Calu3 (cell line): ENCODE measurements around the gene BIRC7. TPM values are rescaled to one million over a fixed set of nuclear protein-coding genes. Genes with fewer than 3 reads are reported as not detected.

ENCODE experiments used
- BruUV-seq: library from RNA; stranded (reverse); fragments of 400-500 nt; replicated peaks from 2 replicates; lab custom pipeline; 2021; lab: Mats Ljungman, UMichigan
- CTCF ChIA-PET: fragments of 300-600 bp; sonication (Branson Sonifier 250); formaldehyde crosslinking; loops from one replicate; lab custom pipeline; 2022; ENCODE audit warnings: antibody characterized with exemption; lab: Charles Lee
- DNase-seq: peaks from one replicate; pipeline ENCODE4 v3.0.0; 2022
- H3K27ac Mint-ChIP-seq: one replicate; pipeline ENCODE4 v1.8.0; 2022; ENCODE audit warnings: mixed read lengths; ENCODE audit not compliant: unreplicated experiment
- H3K27me3 Mint-ChIP-seq: one replicate; pipeline ENCODE4 v1.8.0; 2022; ENCODE audit warnings: mixed read lengths; ENCODE audit not compliant: unreplicated experiment
- H3K36me3 Mint-ChIP-seq: one replicate; pipeline ENCODE4 v1.8.0; 2022; ENCODE audit warnings: mild to moderate bottlenecking, moderate library complexity, mixed read lengths; ENCODE audit not compliant: insufficient read depth, unreplicated experiment
- H3K4me1 Mint-ChIP-seq: one replicate; pipeline ENCODE4 v1.8.0; 2022; ENCODE audit warnings: mild to moderate bottlenecking, low read depth, mixed read lengths; ENCODE audit not compliant: unreplicated experiment
- H3K4me3 Mint-ChIP-seq: one replicate; pipeline ENCODE4 v1.8.0; 2022; ENCODE audit warnings: mild to moderate bottlenecking, low read depth, moderate library complexity, mixed read lengths; ENCODE audit not compliant: unreplicated experiment
- H3K9me3 Mint-ChIP-seq: one replicate; pipeline ENCODE4 v1.8.0; 2022; ENCODE audit warnings: low read depth, mixed read lengths; ENCODE audit not compliant: unreplicated experiment
- intact Hi-C: fragments of 100-400 bp; cut with micrococcal nuclease; formaldehyde crosslinking; loops from one replicate; pipeline ENCODE4 v1.10.0; 2022; ENCODE audit not compliant: unreplicated experiment
- total RNA-seq: library from RNA; stranded (reverse); gene quantifications from 2 replicates; pipeline ENCODE4 v1.2.3, GENCODE V29; 2022
- TF ChIP-seq, protein P1 (sequence below): fragments of 200-600 bp; IDR thresholded peaks from one replicate; pipeline ENCODE4 v1.8.0; 2022; ENCODE audit warnings: antibody characterized with exemption; ENCODE audit not compliant: unreplicated experiment

The BIRC7 gene
- total RNA-seq, 1 experiment from 2014 or later, result 0.26 TPM

GRCh38 chr20:63236116-63236837 is 572 bp downstream of the BIRC7 start:
- Mint-ChIP-seq H3K36me3 (peaks cover 16% of the 10 kb centered on the region), H3K27ac (no peak overlapping the region), H3K9me3 (no peaks in the 10 kb centered on the region), H3K4me1 (peaks cover 34% of the 10 kb centered on the region), H3K4me3 (no peak overlapping the region), H3K27me3 (peaks cover 2% of the 10 kb centered on the region)
- CTCF ChIA-PET, result interaction anchor here (0.9 kb wide), 1 partner anchor 18 kb away, joined by 4 read pairs; no protein-coding TSS in a partner anchor
- intact Hi-C loops, result no loop called here
- TF ChIP-seq, protein P1, sequence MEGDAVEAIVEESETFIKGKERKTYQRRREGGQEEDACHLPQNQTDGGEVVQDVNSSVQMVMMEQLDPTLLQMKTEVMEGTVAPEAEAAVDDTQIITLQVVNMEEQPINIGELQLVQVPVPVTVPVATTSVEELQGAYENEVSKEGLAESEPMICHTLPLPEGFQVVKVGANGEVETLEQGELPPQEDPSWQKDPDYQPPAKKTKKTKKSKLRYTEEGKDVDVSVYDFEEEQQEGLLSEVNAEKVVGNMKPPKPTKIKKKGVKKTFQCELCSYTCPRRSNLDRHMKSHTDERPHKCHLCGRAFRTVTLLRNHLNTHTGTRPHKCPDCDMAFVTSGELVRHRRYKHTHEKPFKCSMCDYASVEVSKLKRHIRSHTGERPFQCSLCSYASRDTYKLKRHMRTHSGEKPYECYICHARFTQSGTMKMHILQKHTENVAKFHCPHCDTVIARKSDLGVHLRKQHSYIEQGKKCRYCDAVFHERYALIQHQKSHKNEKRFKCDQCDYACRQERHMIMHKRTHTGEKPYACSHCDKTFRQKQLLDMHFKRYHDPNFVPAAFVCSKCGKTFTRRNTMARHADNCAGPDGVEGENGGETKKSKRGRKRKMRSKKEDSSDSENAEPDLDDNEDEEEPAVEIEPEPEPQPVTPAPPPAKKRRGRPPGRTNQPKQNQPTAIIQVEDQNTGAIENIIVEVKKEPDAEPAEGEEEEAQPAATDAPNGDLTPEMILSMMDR, result no peak
- DNase-seq, result no peak
- BruUV-seq, result no TSS peak

DNA sequence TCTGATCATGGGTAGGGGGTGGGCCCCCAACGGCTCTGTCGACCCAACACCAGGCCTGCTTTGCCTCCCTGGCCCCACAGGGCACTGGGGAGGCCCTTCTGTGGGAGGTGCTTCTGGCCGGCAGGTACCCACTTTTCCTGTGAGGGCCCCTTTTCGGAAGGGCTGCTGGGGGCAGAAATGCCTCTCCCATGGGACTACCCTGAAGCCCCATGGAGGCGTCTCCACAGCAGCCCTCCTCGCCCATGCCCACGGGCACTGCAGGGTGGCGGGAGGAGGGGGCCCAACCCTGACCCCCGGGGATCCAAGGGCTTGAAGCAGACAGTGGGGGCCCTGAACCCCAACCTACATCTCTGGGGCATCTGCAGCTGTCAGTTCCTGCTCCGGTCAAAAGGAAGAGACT is 2.3 kb downstream of the BIRC7 start:
- Mint-ChIP-seq H3K36me3 (peaks cover 9% of the 10 kb centered on the region), H3K4me1 (peaks cover 17% of the 10 kb centered on the region), H3K9me3 (no peaks in the 10 kb centered on the region), H3K27ac (no peak overlapping the region), H3K27me3 (peaks cover 20% of the 10 kb centered on the region), H3K4me3 (no peak overlapping the region)
- intact Hi-C loops, result no loop called here
- no TSS peak for BruUV-seq
- DNase-seq, result no peak
- TF ChIP-seq, protein P1, result no peak
- CTCF ChIA-PET, result interaction anchor here (0.7 to 1.5 kb wide), 3 partner anchors 9 to 156 kb away, joined by 3 to 5 read pairs (median 3); no protein-coding TSS in a partner anchor

- DNase-seq, result peak; percentile 51
- no TSS peak for BruUV-seq
- H3K9me3 Mint-ChIP-seq, result no peaks in the 10 kb centered on the region
- H3K4me1 Mint-ChIP-seq, result peaks cover 16% of the 10 kb centered on the region
- CTCF ChIA-PET, result interaction anchor here (1.0 to 1.5 kb wide), 2 partner anchors 14 to 16 kb away, joined by 3 to 5 read pairs; no protein-coding TSS in a partner anchor
- intact Hi-C loops, result no loop called here
- peaks cover 9% of the 10 kb centered on the region for H3K36me3 Mint-ChIP-seq
- H3K27me3 Mint-ChIP-seq, result peaks cover 26% of the 10 kb centered on the region
- no peak overlapping the region for H3K4me3 Mint-ChIP-seq
- H3K27ac Mint-ChIP-seq, result no peak overlapping the region
- TF ChIP-seq, protein P1, result no peak
These were observed 2.9 kb downstream of the BIRC7 start for GRCh38 chr20:63238514-63239125.

DNA sequence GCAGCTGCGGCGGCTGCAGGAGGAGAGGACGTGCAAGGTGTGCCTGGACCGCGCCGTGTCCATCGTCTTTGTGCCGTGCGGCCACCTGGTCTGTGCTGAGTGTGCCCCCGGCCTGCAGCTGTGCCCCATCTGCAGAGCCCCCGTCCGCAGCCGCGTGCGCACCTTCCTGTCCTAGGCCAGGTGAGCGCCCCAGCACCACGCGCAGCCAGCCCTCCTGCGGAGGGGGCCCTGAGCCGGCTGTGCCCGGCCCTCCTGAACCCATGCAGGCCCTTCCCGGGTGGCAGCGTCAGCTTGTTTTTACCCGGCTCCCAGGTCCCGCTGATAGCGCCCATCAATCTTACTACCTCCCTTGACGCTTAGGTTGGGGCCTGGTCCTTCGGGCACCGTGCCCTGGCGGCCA is 3.7 kb downstream of the BIRC7 start:
- Mint-ChIP-seq H3K9me3 (no peaks in the 10 kb centered on the region), H3K36me3 (peaks cover 9% of the 10 kb centered on the region), H3K27ac (no peak overlapping the region), H3K27me3 (peaks cover 34% of the 10 kb centered on the region), H3K4me1 (peaks cover 16% of the 10 kb centered on the region), H3K4me3 (no peak overlapping the region)
- CTCF ChIA-PET, result interaction anchor here (1.0 to 1.5 kb wide), 2 partner anchors 15 to 17 kb away, joined by 3 to 5 read pairs; no protein-coding TSS in a partner anchor
- no peak for DNase-seq
- TF ChIP-seq, protein P1, result no peak
- no TSS peak for BruUV-seq
- intact Hi-C loops, result no loop called here
